Stimulated activated CD8-positive, alpha-beta memory T cell treated with anti-CD3 and anti-CD28 coated beads, Interleukin-2, amount 100 ng/mL, for 1 hour (primary cell): Measurements from ENCODE around the gene KLHL3.

Experiments used
- DNase-seq, 2 donors: peaks; one replicate each; pipeline ENCODE4 v3.0.0-alpha.2; 2020; ENCODE audit warnings: low read depth in 2 of 2

KLHL3 gene

DNA sequence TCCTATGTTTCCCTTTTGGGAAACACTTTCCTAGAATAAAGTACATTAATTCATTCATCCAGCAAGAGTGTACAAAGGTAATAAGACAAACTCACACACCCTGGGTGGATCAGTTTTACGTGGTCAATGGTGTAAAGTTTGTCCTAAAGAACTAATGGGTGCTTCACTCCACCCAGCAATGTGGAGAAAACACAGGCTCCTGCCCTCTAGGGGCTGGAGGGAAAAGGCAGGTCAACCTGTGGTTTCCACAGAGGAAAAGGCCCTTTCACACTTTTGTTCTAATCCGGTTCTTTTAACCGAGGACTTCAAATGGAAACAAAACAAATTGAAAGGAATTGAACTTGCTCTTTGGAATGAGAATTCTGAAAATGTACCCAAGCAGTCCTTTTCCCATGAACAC, 155.9 kb downstream of the KLHL3 start:
- DNase-seq: no peak

DNA sequence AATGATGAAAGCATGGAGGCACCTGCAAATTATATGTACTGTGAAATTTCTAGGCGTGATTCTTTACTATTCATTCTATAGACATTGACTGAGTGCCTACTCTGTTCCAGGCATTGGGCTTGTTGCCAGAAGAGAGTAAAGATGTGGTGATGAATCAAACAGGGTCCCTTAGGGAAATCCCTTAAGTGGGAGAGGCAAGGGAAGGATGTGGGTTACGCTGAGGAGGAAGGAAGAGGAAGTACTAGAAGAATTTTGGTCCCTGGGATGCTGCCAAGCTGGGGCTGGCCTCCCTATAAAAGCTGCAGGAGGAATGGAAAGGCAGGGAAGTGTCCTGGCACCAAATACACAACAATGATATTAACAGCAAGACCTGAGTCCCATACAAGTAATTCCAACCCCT, 160.0 kb downstream of the KLHL3 start:
- DNase-seq: no peak

DNA sequence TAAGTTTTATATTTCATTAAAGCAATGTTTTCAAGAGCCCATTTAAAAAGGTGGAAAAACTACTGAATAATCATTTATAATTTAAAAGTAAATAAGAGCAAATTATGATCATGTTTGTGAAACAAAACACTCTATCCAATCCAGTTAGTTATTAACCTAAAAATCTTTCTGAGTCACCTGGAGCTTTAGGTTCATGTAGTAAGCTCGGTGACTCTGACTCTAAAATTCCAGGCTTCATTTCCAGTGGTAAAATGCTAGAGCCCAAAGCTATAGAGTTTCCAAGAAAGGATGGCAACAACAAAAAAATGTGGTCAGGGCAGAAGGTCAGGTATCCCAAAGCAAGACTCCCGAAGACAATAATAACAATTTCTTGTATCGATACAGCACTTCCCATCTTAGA, 160.7 kb downstream of the KLHL3 start:
- DNase-seq: no peak

DNA sequence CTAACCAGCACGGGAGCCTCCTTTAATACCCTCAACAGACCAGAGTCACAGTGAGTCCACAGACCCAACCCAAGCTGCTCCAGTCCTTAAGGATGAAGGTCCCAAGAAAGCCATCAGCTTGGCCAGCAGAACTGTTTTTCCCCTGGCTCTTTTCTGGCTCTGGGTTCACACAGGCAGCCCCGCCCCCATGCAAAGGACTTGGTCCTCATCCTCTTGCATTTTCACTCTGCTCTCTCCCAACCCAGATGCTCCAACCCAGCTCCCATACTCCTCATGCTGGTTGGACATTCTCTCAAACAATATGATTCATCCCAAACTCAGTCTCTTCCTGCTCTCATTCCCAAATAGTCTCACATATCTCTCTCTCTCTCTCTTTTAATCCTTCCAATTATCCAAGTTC, 162.5 kb downstream of the KLHL3 start:
- DNase-seq: no peak

DNA sequence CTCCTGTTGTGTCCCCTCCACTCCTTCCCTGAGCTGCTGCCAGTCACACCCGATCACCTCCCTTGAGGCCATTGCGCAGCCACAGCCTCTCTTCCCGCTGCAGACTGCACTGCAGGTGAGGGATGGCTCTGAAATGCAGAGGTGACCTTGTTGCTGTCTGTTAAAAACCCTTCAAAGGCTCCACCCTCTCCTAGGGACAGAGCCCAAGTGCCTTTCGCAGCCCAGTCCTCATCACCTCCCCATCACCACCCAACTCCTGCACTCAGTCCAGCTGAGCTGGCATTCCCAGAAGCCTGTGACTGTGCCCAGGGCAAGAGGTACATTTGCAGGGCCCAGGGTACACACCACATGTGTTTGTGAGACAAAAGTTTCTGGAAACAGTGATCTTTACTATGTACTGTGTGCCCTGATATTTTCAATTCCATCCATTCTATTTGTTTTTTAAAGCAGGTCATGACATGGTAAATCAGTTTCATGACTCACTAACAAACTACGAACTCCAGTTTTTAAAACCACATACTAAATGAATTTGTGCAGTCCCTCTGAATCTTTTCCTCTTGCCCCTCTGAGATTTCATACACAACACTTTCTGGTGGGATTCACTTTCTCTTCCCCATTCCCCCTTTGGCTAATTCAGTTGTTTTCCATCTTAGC, 163.7 kb downstream of the KLHL3 start:
- no peak for DNase-seq

DNA sequence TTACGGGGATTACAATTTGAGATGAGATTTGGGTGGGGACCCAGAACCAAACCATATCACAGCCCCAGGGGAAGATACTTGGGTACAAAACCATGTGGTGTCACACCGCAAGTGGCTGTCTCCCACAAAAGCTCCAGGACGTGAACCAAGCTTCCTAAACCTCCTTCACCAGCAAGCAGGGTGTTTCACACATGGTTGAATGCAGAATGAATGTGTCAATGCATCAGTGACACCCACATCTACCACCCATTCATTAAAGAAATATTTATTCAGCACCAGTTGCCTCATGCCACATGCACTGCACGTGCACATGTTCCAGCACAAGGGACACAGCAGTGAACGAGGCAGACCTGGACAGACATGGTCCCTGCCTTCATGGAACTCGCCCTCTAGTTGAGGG, 165.8 kb downstream of the KLHL3 start:
- no peak for DNase-seq
